ENCODE results near the gene ENTPD7.
A peak's percentile ranks its signal among the peaks of the same experiment; 100 is the strongest.
"Not testable (repeated sequence)": the region's sequence is repeated elsewhere in the genome, so short reads cannot be mapped to it uniquely, and the experiment has no call there.

ENTPD7 gene

DNA sequence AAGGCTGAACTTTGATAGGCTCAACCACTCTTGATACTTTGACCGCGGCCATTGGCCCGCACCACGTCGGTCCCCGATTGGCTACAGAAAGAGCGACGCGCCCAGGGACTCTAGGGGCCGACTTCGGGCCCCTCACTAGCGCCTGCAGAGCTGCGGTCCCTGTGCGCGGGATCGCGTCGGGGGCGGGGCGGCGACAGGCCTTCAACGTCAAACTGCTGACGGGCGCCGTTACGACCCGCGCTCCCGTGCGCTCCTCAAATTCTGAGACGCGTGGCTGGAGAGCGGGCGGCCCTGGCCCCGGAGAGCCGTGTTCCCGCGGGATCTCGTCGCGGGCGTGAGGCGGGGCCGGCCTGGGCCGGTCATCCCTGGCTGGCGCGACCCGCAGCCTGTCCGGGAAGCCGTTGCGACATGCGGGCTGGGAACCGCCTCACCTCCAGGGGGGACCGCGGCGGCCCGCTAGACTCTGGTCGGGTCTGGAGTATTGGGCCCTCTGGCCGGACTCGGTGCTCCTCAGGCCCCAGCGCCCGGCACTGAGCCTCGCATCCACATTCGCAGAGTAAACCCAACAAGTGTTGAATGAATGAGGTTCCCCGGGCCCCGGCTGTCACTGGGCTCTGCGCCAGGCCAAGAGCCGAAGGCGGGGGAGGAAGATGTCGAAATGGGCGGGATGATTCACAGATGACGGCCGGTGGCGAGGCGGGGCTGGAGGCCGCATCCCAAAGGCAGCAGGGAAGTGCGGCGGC, 38.4 kb upstream of the ENTPD7 start:
- H3K27me3 ChIP-seq (ENCODE audit: insufficient read depth, low read depth): no peaks in the 10 kb centered on the region
- H4K20me1 ChIP-seq (ENCODE audit: insufficient read depth): no peaks in the 10 kb centered on the region
- peak overlapping the region; percentile 90 for H3K4me2 ChIP-seq
- H3K9ac ChIP-seq: peak overlapping the region; percentile 97
- TF ChIP-seq, protein P1, sequence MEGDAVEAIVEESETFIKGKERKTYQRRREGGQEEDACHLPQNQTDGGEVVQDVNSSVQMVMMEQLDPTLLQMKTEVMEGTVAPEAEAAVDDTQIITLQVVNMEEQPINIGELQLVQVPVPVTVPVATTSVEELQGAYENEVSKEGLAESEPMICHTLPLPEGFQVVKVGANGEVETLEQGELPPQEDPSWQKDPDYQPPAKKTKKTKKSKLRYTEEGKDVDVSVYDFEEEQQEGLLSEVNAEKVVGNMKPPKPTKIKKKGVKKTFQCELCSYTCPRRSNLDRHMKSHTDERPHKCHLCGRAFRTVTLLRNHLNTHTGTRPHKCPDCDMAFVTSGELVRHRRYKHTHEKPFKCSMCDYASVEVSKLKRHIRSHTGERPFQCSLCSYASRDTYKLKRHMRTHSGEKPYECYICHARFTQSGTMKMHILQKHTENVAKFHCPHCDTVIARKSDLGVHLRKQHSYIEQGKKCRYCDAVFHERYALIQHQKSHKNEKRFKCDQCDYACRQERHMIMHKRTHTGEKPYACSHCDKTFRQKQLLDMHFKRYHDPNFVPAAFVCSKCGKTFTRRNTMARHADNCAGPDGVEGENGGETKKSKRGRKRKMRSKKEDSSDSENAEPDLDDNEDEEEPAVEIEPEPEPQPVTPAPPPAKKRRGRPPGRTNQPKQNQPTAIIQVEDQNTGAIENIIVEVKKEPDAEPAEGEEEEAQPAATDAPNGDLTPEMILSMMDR (conservative IDR thresholded peaks at IDR 0.05; ENCODE audit: low read depth, low read length): no peak
- peak overlapping the region; percentile 98 for H3K27ac ChIP-seq
- H3K36me3 ChIP-seq (ENCODE audit: insufficient read depth): no peaks in the 10 kb centered on the region
- peaks cover 41% of the 10 kb centered on the region; the same call in 1 of the 2 replicates for H3K79me2 ChIP-seq (ENCODE audit: insufficient read depth, low read depth)
- peak overlapping the region; percentile 88 for H2AFZ ChIP-seq (ENCODE audit: low read depth)
- peaks cover 31% of the 10 kb centered on the region for H3K4me1 ChIP-seq (ENCODE audit: low read depth, poor library complexity, severe bottlenecking)
- H3K4me3 ChIP-seq (IDR thresholded peaks at IDR 0.05; ENCODE audit: insufficient read depth, low read depth, low read length): no peak overlapping the region

DNA sequence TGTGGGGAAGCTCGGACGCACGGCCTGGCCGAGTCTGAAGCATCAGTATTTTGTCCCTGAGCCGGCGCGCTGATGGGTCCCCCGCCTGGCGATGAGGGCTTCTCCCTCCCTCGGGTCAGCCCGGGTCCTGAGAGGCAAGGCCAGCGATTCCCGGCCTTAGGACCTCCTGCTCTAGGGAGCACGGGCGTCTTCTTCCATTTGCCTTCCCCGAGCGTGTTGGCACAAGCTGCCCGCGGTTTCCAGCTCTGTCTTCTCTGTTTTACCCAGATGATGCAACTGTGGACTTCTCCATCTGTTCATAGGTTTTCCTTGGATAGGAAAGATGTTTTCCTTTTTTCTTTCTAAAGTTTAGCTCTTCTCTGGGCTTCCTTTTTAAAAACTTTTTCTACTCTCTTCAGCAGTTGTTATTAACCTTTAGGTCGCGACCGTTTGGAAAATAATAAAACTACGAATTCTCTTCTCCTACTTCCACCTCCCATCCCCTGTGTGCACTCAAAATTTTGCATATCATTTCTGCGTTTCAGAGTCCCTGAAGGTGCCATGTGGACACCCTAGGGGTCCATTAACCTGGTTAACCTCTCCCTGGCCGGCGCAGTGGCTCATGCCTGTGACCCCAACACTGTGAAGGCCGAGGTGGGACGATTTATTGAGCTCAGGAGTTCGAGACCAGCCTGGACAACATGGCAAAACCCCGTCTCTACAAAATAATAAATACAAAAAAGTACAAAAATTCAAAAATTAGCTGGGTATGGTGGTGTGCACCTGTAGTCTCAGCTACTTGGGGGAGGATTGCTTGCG, 37.7 kb upstream of the ENTPD7 start:
- TF ChIP-seq, protein P1 (conservative IDR thresholded peaks at IDR 0.05; ENCODE audit: low read depth, low read length): no peak
- peaks cover 33% of the 10 kb centered on the region; the same call in 1 of the 2 replicates for H3K79me2 ChIP-seq (ENCODE audit: insufficient read depth, low read depth)
- H3K27ac ChIP-seq: peak overlapping the region; percentile 98
- H3K4me1 ChIP-seq (ENCODE audit: low read depth, poor library complexity, severe bottlenecking): peaks cover 31% of the 10 kb centered on the region
- H3K9ac ChIP-seq: peak overlapping the region; percentile 97
- no peaks in the 10 kb centered on the region for H3K27me3 ChIP-seq (ENCODE audit: insufficient read depth, low read depth)
- no peaks in the 10 kb centered on the region for H4K20me1 ChIP-seq (ENCODE audit: insufficient read depth)
- no peaks in the 10 kb centered on the region for H3K36me3 ChIP-seq (ENCODE audit: insufficient read depth)
- no peak overlapping the region for H3K4me3 ChIP-seq (IDR thresholded peaks at IDR 0.05; ENCODE audit: insufficient read depth, low read depth, low read length)
- H3K4me2 ChIP-seq: peak overlapping the region; percentile 90
- peak overlapping the region; percentile 88 for H2AFZ ChIP-seq (ENCODE audit: low read depth)

DNA sequence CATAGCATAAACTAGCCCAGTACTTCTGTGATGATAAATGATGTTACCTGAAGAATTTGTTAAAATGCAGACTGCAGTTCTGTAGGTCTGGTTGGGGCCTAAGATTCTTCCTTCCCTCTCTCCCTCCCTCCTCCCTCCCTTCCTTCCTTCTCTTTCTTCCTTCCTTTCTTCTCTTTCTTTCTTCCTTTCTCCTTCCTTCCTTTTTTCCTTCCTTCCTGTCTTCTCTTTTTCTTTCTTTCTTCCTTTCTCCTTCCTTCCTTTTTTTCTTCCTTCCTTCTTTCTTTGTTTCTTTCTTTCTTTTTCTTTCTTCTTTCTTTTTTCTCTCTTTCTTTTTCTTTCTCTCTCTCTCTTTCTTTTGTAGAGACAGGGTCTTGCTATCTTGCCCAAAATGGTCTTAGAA, 35.4 kb upstream of the ENTPD7 start:
- Histone ChIP-seq H3K9ac (no peak overlapping the region), H3K27me3 (ENCODE audit: insufficient read depth, low read depth) (no peaks in the 10 kb centered on the region), H3K27ac (no peak overlapping the region), H3K79me2 (ENCODE audit: insufficient read depth, low read depth) (peaks cover 11% of the 10 kb centered on the region; the same call in 1 of the 2 replicates), H3K4me3 (IDR thresholded peaks at IDR 0.05; ENCODE audit: insufficient read depth, low read depth, low read length) (no peak overlapping the region), H2AFZ (ENCODE audit: low read depth) (no peak overlapping the region), H3K4me1 (ENCODE audit: low read depth, poor library complexity, severe bottlenecking) (peaks cover 10% of the 10 kb centered on the region), H4K20me1 (ENCODE audit: insufficient read depth) (no peaks in the 10 kb centered on the region), H3K36me3 (ENCODE audit: insufficient read depth) (no peaks in the 10 kb centered on the region), H3K4me2 (no peak overlapping the region)
- TF ChIP-seq, protein P1 (conservative IDR thresholded peaks at IDR 0.05; ENCODE audit: low read depth, low read length): no peak

DNA sequence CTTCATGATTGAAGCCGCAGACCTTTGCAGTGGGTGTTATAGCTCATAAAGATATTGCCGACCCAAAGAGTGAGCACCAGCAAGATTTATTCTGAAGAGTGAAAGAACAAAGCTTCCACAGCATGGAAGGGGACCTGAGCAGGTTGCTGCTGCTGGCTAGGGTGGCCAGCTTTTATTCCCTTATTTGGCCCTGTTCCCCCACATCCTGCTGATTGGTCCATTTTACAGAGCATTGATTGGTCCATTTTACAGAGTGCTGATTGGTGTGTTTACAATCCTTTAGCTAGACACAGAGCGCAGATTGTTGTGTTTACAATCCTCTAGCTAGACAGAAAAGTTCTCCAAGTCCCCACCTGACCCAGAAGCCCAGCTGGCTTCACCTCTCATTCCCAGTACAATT, 34.2 kb upstream of the ENTPD7 start:
- H4K20me1 ChIP-seq (ENCODE audit: insufficient read depth); H3K9ac ChIP-seq; H3K27me3 ChIP-seq (ENCODE audit: insufficient read depth, low read depth); H3K4me2 ChIP-seq; H3K27ac ChIP-seq; H3K36me3 ChIP-seq (ENCODE audit: insufficient read depth); H2AFZ ChIP-seq (ENCODE audit: low read depth); H3K4me1 ChIP-seq (ENCODE audit: low read depth, poor library complexity, severe bottlenecking); H3K79me2 ChIP-seq (ENCODE audit: insufficient read depth, low read depth); H3K4me3 ChIP-seq (IDR thresholded peaks at IDR 0.05; ENCODE audit: insufficient read depth, low read depth, low read length): not testable (repeated sequence)
